H1 (cell line): ENCODE results near the gene ZNF414. TPM values are rescaled to one million over a fixed set of nuclear protein-coding genes. Genes with fewer than 3 reads are reported as not detected.

ENCODE experiments used
- CTCF ChIA-PET: fragments of 300-600 bp; sonication (Branson Sonifier 250); formaldehyde crosslinking; loops from one replicate; lab custom pipeline; 2021; ENCODE audit not compliant: partially characterized antibody; lab: Charles Lee
- POLR2A ChIA-PET: fragments of 300-600 bp; sonication (Branson Sonifier 250); formaldehyde crosslinking; loops from one replicate; lab custom pipeline; 2021; ENCODE audit warnings: inconsistent platforms; ENCODE audit not compliant: partially characterized antibody; lab: Charles Lee
- DNase-seq, 2 experiments: peaks; one replicate each; pipeline versions ENCODE4 v3.0.0 to v3.0.0-alpha.2; 2010 to 2022; ENCODE audit warnings: low spot score in 2 of 2, low read depth in 1 of 2, mixed read lengths in 1 of 2
- FAIRE-seq: peaks from 2 replicates; lab custom pipeline; 2011; peaks lifted over from hg19 to GRCh38; lab: Jason Lieb, UNC
- H2AFZ ChIP-seq: 2 replicates; pipeline ENCODE4 v1.8.1; 2012; ENCODE audit warnings: low read length, inconsistent platforms
- H2AK5ac ChIP-seq: 2 replicates; pipeline ENCODE4 v1.6.1; 2013; ENCODE audit warnings: low read depth, low read length
- H2BK120ac ChIP-seq: replicated peaks from 2 replicates; pipeline ENCODE3; 2013; ENCODE audit warnings: low read depth, low read length, inconsistent platforms
- H2BK12ac ChIP-seq: 2 replicates; pipeline ENCODE4 v1.6.1; 2013; ENCODE audit warnings: low read depth, low read length
- H2BK15ac ChIP-seq: 2 replicates; pipeline ENCODE4 v1.6.1; 2013; ENCODE audit warnings: low read length
- H2BK20ac ChIP-seq: 2 replicates; pipeline ENCODE4 v1.6.1; 2013; ENCODE audit warnings: low read length
- H2BK5ac ChIP-seq: 2 replicates; pipeline ENCODE4 v1.6.1; 2013; ENCODE audit warnings: low read depth, low read length
- H3K14ac ChIP-seq: 2 replicates; pipeline ENCODE4 v1.6.1; 2013; ENCODE audit warnings: inconsistent platforms; ENCODE audit not compliant: insufficient read length
- H3K18ac ChIP-seq: 2 replicates; pipeline ENCODE4 v1.6.1; 2013; ENCODE audit warnings: low read length; ENCODE audit errors: extremely low read depth
- H3K23ac ChIP-seq: 2 replicates; pipeline ENCODE4 v1.6.1; 2013; ENCODE audit warnings: inconsistent platforms; ENCODE audit not compliant: insufficient read length
- H3K23me2 ChIP-seq: 2 replicates; pipeline ENCODE4 v1.6.1; 2013; ENCODE audit warnings: low read depth, low read length
- H3K27ac ChIP-seq: 2 replicates; pipeline ENCODE4 v1.6.1; 2011; ENCODE audit warnings: low read depth, low read length, inconsistent platforms
- H3K27me3 ChIP-seq, 4 experiments: replicated peaks in 1 of 4; 1 replicate in 1 of 4; 2 replicates in 3 of 4; pipeline versions ENCODE4 v1.6.1 to v1.8.1; 2011 to 2013; ENCODE audit warnings: low read length in 3 of 4, mild to moderate bottlenecking in 3 of 4, inconsistent platforms in 2 of 4, mixed read lengths in 2 of 4, moderate library complexity in 1 of 4; ENCODE audit not compliant: control insufficient read depth in 3 of 4, insufficient read depth in 3 of 4; ENCODE audit errors: extremely low read depth in 1 of 4
- H3K36me3 ChIP-seq, 4 experiments: 2 replicates each; pipeline versions ENCODE4 v1.6.1 to v1.8.1; 2011 to 2013; ENCODE audit warnings: mild to moderate bottlenecking in 4 of 4, low read length in 3 of 4, moderate library complexity in 2 of 4, control low read depth in 1 of 4, inconsistent platforms in 1 of 4; ENCODE audit not compliant: insufficient read depth in 4 of 4, control insufficient read depth in 2 of 4
- H3K4ac ChIP-seq: replicated peaks from 2 replicates; pipeline ENCODE3; 2013; ENCODE audit warnings: low read length, low read depth, mixed read lengths, inconsistent platforms; ENCODE audit not compliant: insufficient read length
- H3K4me1 ChIP-seq, 4 experiments: replicated peaks in 1 of 4; 1 replicate in 1 of 4; 2 replicates in 3 of 4; pipeline versions ENCODE4 v1.6.1 to v1.8.1; 2011 to 2013; ENCODE audit warnings: low read length in 3 of 4, inconsistent platforms in 2 of 4, mixed read lengths in 1 of 4; ENCODE audit not compliant: insufficient read depth in 4 of 4, control insufficient read depth in 3 of 4
- H3K4me2 ChIP-seq, 2 experiments: 2 replicates each; pipeline versions ENCODE4 v1.6.1 to v1.8.1; 2011 to 2013; ENCODE audit warnings: low read depth in 2 of 2, low read length in 2 of 2, control low read depth in 1 of 2, inconsistent platforms in 1 of 2, mild to moderate bottlenecking in 1 of 2; ENCODE audit not compliant: insufficient read depth in 1 of 2
- H3K4me3 ChIP-seq, 4 experiments: fragments of 200-600, 300-600 bp in 1 of 4; sonication (generic), shearing (Covaris generic), sonication (Bioruptor Twin) in 1 of 4; 2 replicates each; pipeline versions ENCODE4 v1.5.1 to v1.8.1; 2011 to 2016; ENCODE audit warnings: low read length in 4 of 4, low read depth in 3 of 4, control low read depth in 2 of 4, inconsistent platforms in 2 of 4, mild to moderate bottlenecking in 2 of 4, mixed read lengths in 1 of 4, moderate library complexity in 1 of 4; ENCODE audit not compliant: insufficient read depth in 2 of 4; ENCODE audit errors: extremely low read depth in 1 of 4
- H3K56ac ChIP-seq: replicated peaks from 2 replicates; pipeline ENCODE3; 2013; ENCODE audit warnings: low read depth, mild to moderate bottlenecking, mixed read lengths, low read length, inconsistent platforms; ENCODE audit not compliant: insufficient read length
- H3K79me1 ChIP-seq: 2 replicates; pipeline ENCODE4 v1.6.1; 2013; ENCODE audit warnings: low read depth, low read length, control low read depth
- H3K79me2 ChIP-seq, 2 experiments: 2 replicates each; pipeline versions ENCODE4 v1.6.1 to v1.8.1; 2012 to 2013; ENCODE audit warnings: low read length in 2 of 2, mild to moderate bottlenecking in 2 of 2, inconsistent platforms in 1 of 2; ENCODE audit not compliant: insufficient read depth in 2 of 2, control insufficient read depth in 1 of 2
- H3K9ac ChIP-seq, 4 experiments: replicated peaks in 1 of 4; 1 replicate in 1 of 4; 2 replicates in 3 of 4; pipeline versions ENCODE4 v1.6.1 to v1.8.1; 2011 to 2013; ENCODE audit warnings: low read depth in 3 of 4, low read length in 3 of 4, control low read depth in 2 of 4, mild to moderate bottlenecking in 2 of 4, moderate library complexity in 2 of 4, inconsistent platforms in 1 of 4; ENCODE audit errors: extremely low read depth in 1 of 4
- H3K9me3 ChIP-seq, 2 experiments: 2 replicates each; pipeline versions ENCODE4 v1.6.1 to v1.8.1; 2012 to 2013; ENCODE audit warnings: mild to moderate bottlenecking in 2 of 2, moderate library complexity in 2 of 2, control low read depth in 1 of 2, inconsistent platforms in 1 of 2, low read depth in 1 of 2, low read length in 1 of 2, mixed read lengths in 1 of 2; ENCODE audit not compliant: insufficient read depth in 2 of 2
- H4K20me1 ChIP-seq, 2 experiments: replicated peaks in 1 of 2; 2 replicates each; pipeline versions ENCODE3 to v1.8.1; 2011 to 2013; ENCODE audit warnings: inconsistent platforms in 2 of 2, low read length in 2 of 2, mild to moderate bottlenecking in 1 of 2; ENCODE audit not compliant: insufficient read depth in 2 of 2, control insufficient read depth in 1 of 2
- H4K5ac ChIP-seq: 2 replicates; pipeline ENCODE4 v1.6.1; 2013; ENCODE audit warnings: low read length, low read depth, mixed read lengths, inconsistent platforms; ENCODE audit not compliant: insufficient read length
- H4K8ac ChIP-seq: 2 replicates; pipeline ENCODE4 v1.8.0; 2013; ENCODE audit warnings: mild to moderate bottlenecking, moderate library complexity, low read length, inconsistent platforms; ENCODE audit not compliant: insufficient read depth; ENCODE audit errors: extremely low read depth
- H4K91ac ChIP-seq: replicated peaks from 2 replicates; pipeline ENCODE3; 2013; ENCODE audit warnings: low read length, mixed read lengths, inconsistent platforms; ENCODE audit not compliant: insufficient read length
- CHD1 ChIP-seq: IDR thresholded peaks from 2 replicates; pipeline ENCODE4 v1.6.1; 2012; ENCODE audit warnings: low read depth, low read length, improper control_type of control experiment
- CREB1 ChIP-seq: IDR thresholded peaks from 2 replicates; pipeline ENCODE4 v1.6.1; 2012; ENCODE audit warnings: inconsistent platforms
- EZH2 ChIP-seq: fragments of 200-600 bp; sonication (generic); IDR thresholded peaks from 2 replicates; pipeline ENCODE4 v1.7.1; 2012; ENCODE audit warnings: low read depth, mild to moderate bottlenecking, moderate library complexity, low read length, inconsistent platforms; ENCODE audit not compliant: severe bottlenecking
- GABPA ChIP-seq: IDR thresholded peaks from 2 replicates; pipeline ENCODE4 v1.6.1; 2011; ENCODE audit warnings: mild to moderate bottlenecking, low read length, moderate library complexity, borderline replicate concordance; ENCODE audit not compliant: insufficient read depth
- GTF2F1 ChIP-seq: IDR thresholded peaks from 2 replicates; pipeline ENCODE4 v1.6.1; 2012; ENCODE audit warnings: low read depth, low read length, improper control_type of control experiment, borderline replicate concordance
- JUND ChIP-seq: IDR thresholded peaks from 2 replicates; pipeline ENCODE4 v1.6.1; 2011; ENCODE audit warnings: mild to moderate bottlenecking, improper control_type of control experiment, low read length
- KDM1A ChIP-seq: fragments of 200-600, 300-600 bp; sonication (generic); IDR thresholded peaks from 2 replicates; pipeline ENCODE4 v1.7.1; 2016; ENCODE audit warnings: mild to moderate bottlenecking, low read length, borderline replicate concordance
- RXRA ChIP-seq: IDR thresholded peaks from 2 replicates; pipeline ENCODE4 v1.6.1; 2011; ENCODE audit warnings: low read depth, mild to moderate bottlenecking, low read length, moderate library complexity; ENCODE audit not compliant: insufficient read depth
- SIN3A ChIP-seq, 2 experiments: IDR thresholded peaks in 1 of 2; conservative IDR thresholded peaks in 1 of 2; 2 replicates each; pipeline ENCODE4 v1.6.1; 2011 to 2012; ENCODE audit warnings: low read length in 2 of 2, improper control_type of control experiment in 1 of 2, low read depth in 1 of 2, mild to moderate bottlenecking in 1 of 2
- SP4 ChIP-seq: IDR thresholded peaks from 2 replicates; pipeline ENCODE4 v1.6.1; 2012; ENCODE audit warnings: low read length, inconsistent platforms
- TCF12 ChIP-seq: IDR thresholded peaks from 2 replicates; pipeline ENCODE4 v1.6.1; 2011; ENCODE audit warnings: low read depth, mild to moderate bottlenecking, low read length
- ZNF274 ChIP-seq: IDR thresholded peaks from 2 replicates; pipeline ENCODE4 v1.7.0; 2012; ENCODE audit warnings: low read length, borderline replicate concordance; ENCODE audit errors: extremely low read depth
- WGBS, 2 experiments: shearing (Covaris generic) in 1 of 2; methylation state at CpG; one replicate each; pipeline versions ENCODE4 v1.1.6 to v1.1.7; 2013 to 2015; ENCODE audit warnings: low lambda C conversion rate in 2 of 2, mixed read lengths in 2 of 2, inconsistent platforms in 1 of 2, low coverage in 1 of 2, missing lambda C conversion rate in 1 of 2; ENCODE audit not compliant: insufficient replicate concordance in 2 of 2, insufficient coverage in 1 of 2, insufficient read length in 1 of 2; ENCODE audit errors: extremely low coverage in 1 of 2, missing lambda C conversion rate in 1 of 2; 5-methylcytosine and 5-hydroxymethylcytosine counted together
- polyA plus RNA-seq, 7 experiments: library from polyadenylated mRNA; depleted of rRNA in 3 of 7; stranded (reverse) in 5 of 7; unstranded in 2 of 7; fragments of >200 nt in 5 of 7; fragments of 200-250 nt in 2 of 7; gene quantifications; 1 replicate in 5 of 7; 2 replicates in 1 of 7; 4 replicates in 1 of 7; pipeline versions ENCODE4 v1.2.1 to v1.2.3, GENCODE V29; 2011 to 2013; ENCODE audit warnings: missing spikeins in 2 of 7, mixed read lengths in 2 of 7
- total RNA-seq: library from RNA; stranded (reverse); fragmentation: NEBNext Ultra II Directional; extraction: Animal tissue kit (Norgen Biotek cat#: 25700); gene quantifications from 2 replicates; pipeline ENCODE4 v1.2.1, GENCODE V29; 2021

The ZNF414 gene
- total and polyA plus RNA-seq, 2 of the 8 experiments (the other 6 are each of a cell fraction or from before 2014, with no cell fraction given), result 9.7 to 26.8 TPM

DNA sequence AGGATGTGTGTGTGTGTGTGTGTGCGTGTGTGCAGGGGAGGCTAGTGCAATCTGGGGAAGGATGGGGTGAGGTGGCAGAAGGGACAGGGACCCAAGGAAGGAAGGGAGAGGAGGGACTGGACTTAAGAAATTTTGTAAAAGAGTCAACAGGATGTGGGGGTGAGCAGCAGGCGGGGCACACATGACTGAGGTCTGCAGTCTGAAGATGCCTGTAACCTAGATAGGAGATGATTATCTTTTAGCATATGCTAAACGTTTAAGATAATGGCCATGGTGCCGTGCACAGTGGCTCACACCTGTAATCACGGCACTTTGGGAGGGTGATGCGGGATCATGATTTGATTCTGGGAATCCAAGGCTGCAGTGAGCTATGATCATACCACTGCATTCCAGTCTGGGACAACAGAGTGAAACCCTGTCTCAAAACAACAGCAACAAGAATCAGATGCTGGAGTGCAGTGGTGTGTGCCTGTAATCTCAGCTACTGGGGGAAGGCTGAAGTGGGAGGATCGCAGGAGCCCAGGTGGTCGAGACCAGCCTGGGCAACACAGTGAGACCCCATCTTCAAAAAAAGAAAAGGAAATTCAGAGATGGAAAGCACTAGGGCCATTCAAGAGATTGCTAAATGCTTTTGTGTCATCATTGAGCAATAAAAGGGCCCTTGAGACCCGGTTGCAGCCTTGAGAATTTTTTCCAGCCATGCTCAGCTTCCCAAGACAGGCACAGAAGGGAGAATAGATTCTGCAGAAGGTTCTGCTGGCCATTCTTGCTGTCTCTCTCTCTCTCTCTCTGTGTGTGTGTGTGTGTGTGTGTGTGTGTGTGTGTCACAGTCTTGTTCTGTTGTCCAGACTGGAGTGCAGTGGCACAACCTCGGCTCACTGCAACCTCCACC, 3.8 kb upstream of the ZNF414 start:
- no peak overlapping the region for H3K27ac ChIP-seq
- H4K20me1 ChIP-seq, result no peaks in the 10 kb centered on the region
- no peaks in the 10 kb centered on the region for H3K27me3 ChIP-seq
- no peaks in the 10 kb centered on the region for H3K79me2 ChIP-seq
- no peak overlapping the region for H2AFZ ChIP-seq
- ChIA-PET CTCF (interaction anchor here (0.7 to 3.1 kb wide), 4 partner anchors 27 to 75 kb away, joined by 3 to 14 read pairs (median 6); no protein-coding TSS in a partner anchor), POLR2A (interaction anchor here (0.6 to 0.7 kb wide), 5 partner anchors 10 to 211 kb away, joined by 3 to 5 read pairs (median 3); no protein-coding TSS in a partner anchor)
- H3K14ac ChIP-seq, result no peak overlapping the region
- no peak overlapping the region for H3K18ac ChIP-seq
- no peaks in the 10 kb centered on the region; the same call in 1 of the 2 replicates for H3K23me2 ChIP-seq
- H3K9me3 ChIP-seq, result no peaks in the 10 kb centered on the region
- no peak overlapping the region for H3K4ac ChIP-seq
- H3K56ac ChIP-seq, result no peak overlapping the region
- H3K36me3 ChIP-seq, result no peaks in the 10 kb centered on the region
- no peak overlapping the region for H3K9ac ChIP-seq
- no peak overlapping the region for H2BK5ac ChIP-seq
- H2BK120ac ChIP-seq, result no peak overlapping the region
- peak; percentile 19 for FAIRE-seq
- no peak overlapping the region for H4K91ac ChIP-seq
- 86% methylated on average over 10 of the region's 10 CpGs; no CpG with 5 or more reads in 1 of the 2 experiments for WGBS, 2 experiments
- 0 out of 2 replicates have a peak overlapping the region, but pooled peaks have one; percentile 33 for H2BK12ac ChIP-seq
- no peak overlapping the region for H2BK15ac ChIP-seq
- H2AK5ac ChIP-seq, result no peak overlapping the region
- peaks cover 0 to 6% (median 4%) of the 10 kb centered on the region in 4 experiments; a peak in 4 of 7 replicates for H3K4me1 ChIP-seq
- no peak for DNase-seq
- H2BK20ac ChIP-seq, result no peak overlapping the region
- no peaks in the 10 kb centered on the region for H3K79me1 ChIP-seq
- H3K23ac ChIP-seq, result no peak overlapping the region
- H3K4me3 ChIP-seq, result no peak overlapping the region
- no peak overlapping the region for H3K4me2 ChIP-seq
- no peak overlapping the region for H4K8ac ChIP-seq
- H4K5ac ChIP-seq, result no peak overlapping the region
- no peak for TF ChIP-seq KDM1A
- TF ChIP-seq ZNF274, result no peak
- TF ChIP-seq GABPA, result no peak
- TF ChIP-seq RXRA, result no peak
- no peak for TF ChIP-seq EZH2
- TF ChIP-seq JUND, result no peak
- TF ChIP-seq SIN3A (conservative IDR thresholded peaks at IDR 0.05 in 1 of 2, IDR thresholded peaks at IDR 0.05 in 1 of 2; ENCODE audit: low read depth in 1 of 2, low read length in 2 of 2), result no peak
- TF ChIP-seq SP4, result no peak
- no peak for TF ChIP-seq CREB1
- no peak for TF ChIP-seq TCF12
- no peak for TF ChIP-seq CHD1
- TF ChIP-seq GTF2F1, result no peak
